ENCODE measurements around the gene ABCG8.

DNA sequence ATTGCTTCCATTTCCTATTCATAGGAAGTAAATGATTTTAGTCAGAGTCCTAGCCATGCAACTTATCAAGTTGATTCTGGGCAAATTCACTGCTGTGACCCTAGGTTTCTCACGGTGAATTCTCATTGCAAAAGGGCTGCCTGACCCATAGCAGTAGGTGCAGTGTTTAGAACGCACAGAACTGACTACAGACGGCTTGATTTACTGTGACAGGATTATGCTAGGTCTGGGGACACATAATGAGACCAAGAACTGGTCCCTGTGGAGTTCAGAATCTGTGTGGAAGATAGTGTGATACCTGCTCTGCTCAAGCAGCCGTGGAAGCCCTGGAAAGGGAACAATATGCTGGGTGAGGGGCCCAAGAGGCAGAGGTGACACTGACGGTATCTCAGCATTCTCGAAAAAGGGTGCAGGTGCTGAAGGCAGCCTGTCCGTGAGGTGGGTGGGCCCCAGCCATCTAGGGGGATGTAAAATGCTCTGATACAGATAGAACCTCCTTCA is 46.4 kb downstream of the ABCG8 start:
- TF ChIP-seq, protein P1, sequence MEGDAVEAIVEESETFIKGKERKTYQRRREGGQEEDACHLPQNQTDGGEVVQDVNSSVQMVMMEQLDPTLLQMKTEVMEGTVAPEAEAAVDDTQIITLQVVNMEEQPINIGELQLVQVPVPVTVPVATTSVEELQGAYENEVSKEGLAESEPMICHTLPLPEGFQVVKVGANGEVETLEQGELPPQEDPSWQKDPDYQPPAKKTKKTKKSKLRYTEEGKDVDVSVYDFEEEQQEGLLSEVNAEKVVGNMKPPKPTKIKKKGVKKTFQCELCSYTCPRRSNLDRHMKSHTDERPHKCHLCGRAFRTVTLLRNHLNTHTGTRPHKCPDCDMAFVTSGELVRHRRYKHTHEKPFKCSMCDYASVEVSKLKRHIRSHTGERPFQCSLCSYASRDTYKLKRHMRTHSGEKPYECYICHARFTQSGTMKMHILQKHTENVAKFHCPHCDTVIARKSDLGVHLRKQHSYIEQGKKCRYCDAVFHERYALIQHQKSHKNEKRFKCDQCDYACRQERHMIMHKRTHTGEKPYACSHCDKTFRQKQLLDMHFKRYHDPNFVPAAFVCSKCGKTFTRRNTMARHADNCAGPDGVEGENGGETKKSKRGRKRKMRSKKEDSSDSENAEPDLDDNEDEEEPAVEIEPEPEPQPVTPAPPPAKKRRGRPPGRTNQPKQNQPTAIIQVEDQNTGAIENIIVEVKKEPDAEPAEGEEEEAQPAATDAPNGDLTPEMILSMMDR (IDR thresholded peaks at IDR 0.05) = no peak
- no peak for TF ChIP-seq POLR2A (IDR thresholded peaks at IDR 0.05)
